ENCODE measurements around the gene BNC1.

Gene BNC1, protein sequence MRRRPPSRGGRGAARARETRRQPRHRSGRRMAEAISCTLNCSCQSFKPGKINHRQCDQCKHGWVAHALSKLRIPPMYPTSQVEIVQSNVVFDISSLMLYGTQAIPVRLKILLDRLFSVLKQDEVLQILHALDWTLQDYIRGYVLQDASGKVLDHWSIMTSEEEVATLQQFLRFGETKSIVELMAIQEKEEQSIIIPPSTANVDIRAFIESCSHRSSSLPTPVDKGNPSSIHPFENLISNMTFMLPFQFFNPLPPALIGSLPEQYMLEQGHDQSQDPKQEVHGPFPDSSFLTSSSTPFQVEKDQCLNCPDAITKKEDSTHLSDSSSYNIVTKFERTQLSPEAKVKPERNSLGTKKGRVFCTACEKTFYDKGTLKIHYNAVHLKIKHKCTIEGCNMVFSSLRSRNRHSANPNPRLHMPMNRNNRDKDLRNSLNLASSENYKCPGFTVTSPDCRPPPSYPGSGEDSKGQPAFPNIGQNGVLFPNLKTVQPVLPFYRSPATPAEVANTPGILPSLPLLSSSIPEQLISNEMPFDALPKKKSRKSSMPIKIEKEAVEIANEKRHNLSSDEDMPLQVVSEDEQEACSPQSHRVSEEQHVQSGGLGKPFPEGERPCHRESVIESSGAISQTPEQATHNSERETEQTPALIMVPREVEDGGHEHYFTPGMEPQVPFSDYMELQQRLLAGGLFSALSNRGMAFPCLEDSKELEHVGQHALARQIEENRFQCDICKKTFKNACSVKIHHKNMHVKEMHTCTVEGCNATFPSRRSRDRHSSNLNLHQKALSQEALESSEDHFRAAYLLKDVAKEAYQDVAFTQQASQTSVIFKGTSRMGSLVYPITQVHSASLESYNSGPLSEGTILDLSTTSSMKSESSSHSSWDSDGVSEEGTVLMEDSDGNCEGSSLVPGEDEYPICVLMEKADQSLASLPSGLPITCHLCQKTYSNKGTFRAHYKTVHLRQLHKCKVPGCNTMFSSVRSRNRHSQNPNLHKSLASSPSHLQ

DNA sequence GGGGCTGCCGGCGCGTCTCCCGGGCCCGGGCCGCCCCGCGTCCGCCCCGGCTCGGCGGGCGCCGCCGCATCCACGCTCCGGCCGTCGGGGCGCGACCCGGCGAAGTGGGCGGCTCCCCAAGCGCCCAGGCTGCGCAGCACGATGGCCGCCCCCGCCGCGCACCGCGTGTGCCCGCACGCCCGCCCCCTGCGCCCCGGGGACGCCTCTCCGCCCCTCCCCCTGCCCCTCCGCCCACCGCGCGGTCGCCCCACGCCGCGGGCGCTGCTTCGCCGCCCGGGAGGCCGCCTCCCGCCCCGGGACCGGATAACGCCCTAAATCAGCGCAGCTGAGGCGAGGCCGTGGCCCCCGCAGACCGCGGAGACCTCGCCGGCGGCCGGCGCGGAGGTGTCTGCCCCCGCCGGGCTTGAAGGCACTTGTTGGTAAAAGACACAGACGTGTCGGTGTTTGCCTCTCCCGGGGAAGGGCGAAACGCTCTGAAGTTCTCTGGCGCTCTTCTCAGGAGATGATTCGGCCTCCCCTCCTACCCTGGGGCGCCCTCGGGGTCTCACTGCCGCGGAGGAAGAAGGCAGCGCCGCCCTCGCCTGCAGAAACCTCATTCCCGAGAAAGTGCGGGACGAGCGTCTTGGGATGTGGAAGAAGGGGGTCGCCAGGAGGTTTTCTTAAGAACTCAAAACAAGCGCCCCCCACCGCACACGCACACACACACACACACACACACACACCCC is at the start of gene BNC1:
Gene BNC1 (minus strand): TSS at position 106 of the 725 bp plus-strand sequence. CDS start 36 bp downstream, at position 70.
- no peak for DNase-seq (ENCODE audit: low read depth in 2 of 2)

DNA sequence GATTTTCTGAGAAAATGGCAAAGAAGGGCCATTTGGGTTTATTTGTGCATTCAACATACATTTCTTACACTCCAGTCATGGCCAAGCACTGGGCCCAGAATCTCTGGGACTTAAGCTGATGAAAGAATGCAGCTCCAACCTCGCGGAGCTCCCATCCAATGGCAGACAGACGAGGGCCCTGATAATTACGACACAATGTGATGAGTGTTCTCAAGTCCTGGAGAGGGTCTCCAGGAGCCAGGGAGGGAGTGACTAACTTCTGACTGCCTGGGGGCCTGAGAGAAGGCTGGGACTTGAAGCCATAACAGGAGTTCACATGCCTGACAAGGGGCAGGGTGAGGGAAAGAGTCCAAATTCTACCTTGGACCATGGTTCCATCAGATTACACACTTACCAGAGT is 42.6 kb upstream of the BNC1 start:
- no peak for DNase-seq (ENCODE audit: low read depth in 2 of 2)

DNA sequence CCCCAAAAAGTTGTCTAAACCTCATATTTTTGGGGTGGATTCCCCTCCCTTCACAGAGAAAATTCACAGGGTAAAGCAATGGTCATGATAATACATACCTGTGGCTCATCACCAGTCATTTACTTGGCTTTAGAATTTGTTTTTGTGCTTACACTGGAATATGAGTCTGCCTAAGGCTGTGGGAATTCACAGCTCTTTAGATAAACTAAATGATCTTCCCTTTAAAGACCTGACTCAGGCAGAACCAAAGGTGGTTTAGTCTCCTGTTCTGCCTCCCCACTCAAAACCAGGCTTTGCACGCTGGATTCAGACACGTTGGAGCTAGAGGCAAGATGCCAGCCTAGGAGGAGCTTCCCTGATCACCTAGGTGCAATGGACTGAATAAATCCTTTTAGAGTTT is 40.3 kb upstream of the BNC1 start:
- no peak for DNase-seq (ENCODE audit: low read depth in 2 of 2)

DNA sequence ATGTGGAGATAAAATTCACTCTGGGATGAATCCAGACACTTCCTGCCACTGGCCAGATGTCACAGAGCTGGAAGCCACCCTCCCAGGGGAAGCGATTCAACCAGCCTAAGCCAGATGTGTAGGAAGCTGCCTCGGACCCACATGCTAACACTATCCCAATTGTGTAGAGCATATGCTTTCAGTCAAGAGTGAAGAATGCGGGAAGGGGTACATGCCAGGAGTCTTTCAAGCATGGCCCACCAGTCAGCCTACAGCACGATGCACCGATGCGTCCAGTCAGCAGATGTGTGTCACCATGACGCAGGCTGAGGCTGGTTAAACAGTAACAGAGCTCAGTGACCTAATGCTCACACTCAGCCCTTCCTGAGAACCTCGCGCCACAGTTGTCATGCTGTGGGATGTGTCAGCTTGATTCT is 38.8 kb upstream of the BNC1 start:
- DNase-seq (ENCODE audit: low read depth in 2 of 2), result no peak

DNA sequence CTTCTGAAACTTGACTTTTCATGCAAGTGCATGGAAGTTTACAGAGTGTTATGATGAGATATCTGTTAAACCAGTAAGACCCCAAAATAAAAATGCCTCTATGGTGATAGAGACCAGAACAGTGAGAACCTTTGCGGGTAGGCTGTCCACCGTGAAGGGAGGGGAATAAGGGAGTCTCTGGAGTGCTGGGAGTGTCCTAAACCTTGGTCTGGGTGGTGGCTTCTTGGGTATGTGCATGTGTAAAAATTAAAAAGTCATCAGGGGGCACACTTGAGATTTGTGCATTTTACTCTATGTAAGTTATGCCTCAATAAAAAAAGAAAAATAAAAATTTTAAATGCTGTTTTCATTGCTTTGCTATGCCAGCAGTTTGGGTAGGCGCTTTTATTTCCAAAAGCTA is 38.2 kb upstream of the BNC1 start:
- no peak for DNase-seq (ENCODE audit: low read depth in 2 of 2)

DNA sequence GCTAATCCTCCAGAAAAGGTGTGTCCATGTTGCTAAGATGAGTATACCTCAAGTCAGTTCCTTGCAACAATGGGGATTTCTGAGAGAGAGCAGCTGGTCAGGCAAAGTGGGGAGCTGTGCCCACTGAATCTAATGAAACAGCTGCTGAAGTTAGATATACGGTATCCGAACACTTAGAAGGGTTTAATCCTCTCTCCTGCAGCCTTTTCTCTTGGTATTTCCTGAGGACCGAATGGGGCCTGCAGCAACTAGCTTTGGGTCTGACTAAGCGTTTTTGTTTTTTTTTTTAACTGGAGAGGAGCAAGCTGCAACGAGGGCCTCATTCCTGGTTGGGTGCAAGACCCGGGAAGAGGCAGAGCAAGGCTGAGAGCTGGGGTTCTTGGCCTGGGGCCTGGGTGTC is 37.6 kb upstream of the BNC1 start:
- no peak for DNase-seq (ENCODE audit: low read depth in 2 of 2)

DNA sequence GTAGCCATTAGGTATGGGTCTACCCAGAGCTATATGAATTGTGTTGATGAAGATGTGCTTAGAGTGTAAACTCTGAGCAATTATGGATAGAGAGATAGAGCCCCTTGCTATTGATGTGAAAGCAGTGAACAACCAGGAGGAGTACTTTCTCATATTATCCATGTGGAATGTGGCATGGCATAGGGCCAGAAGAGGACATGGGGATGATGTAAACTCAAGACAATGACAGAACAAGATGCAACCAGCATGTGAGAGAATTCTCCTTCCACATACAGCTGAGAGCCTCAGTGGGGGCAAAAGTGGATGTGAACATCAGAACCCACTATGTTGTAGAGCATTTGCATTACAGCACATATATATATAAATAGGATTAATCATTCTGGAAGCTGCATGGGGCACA is 36.4 kb upstream of the BNC1 start:
- no peak for DNase-seq (ENCODE audit: low read depth in 2 of 2)

DNA sequence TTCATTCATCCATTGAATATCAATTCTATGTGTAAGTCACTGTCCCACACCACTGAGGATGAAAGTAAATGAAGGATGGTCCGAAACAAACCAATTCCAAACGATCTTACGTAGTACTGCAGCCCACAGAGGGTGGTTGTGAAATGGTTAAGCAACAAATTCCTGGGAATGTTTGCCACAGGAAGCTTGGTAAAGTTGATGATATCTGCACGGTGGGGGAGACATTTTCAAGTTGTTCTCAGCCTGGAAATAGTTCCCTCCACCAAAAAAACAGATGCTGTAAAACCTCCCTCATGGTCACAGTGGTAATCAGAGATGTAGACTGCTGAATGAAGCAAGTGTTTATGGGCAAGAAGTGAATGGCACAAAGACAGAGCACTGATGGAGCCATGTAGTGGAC is 35.9 kb upstream of the BNC1 start:
- DNase-seq (ENCODE audit: low read depth in 2 of 2), result no peak

DNA sequence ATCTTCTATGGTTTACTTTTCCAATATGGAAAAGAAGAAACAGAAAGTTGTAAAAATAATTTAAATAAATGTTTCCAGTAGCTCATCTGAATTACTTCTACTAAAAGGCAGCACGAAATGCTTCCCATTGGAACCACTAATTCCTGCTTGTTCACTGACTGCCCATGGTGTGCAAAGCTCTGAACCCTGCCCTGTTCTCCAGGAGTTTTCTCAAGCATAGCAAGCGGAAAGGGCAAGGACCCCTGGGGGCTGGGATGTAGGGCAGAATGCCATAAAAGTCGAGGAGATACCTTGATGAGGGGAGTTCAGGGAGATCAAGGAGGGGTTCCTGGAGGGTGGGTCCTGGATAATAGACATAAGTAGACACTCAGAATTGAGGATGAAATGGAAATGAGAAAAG is 35.3 kb upstream of the BNC1 start:
- no peak for DNase-seq (ENCODE audit: low read depth in 2 of 2)

DNA sequence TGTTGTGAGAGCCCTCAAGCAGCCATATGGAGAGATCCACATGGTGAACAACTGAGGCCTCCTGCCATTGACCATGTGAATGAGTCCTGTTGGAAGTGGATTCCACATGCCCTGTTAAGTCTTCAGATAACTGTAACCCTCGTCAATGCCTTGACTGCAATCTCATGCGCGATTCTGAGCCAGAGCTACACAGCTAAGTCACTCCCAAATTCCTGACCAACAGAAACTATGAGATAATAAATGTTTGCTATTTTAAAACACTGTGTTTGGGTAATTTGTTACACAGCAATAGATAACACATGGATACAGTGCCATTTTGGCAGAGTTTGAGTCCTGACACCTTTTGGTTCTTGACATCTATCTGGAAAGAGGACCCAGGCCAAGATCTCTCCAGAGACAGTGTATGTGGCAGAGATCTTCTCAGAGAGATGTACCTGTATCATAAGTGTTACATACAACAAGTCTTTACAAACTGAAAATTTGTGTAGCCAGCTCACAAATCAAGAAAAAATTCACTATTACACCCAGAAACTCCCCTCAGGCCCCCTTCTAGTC is 34.5 kb upstream of the BNC1 start:
- no peak for DNase-seq (ENCODE audit: low read depth in 2 of 2)

DNA sequence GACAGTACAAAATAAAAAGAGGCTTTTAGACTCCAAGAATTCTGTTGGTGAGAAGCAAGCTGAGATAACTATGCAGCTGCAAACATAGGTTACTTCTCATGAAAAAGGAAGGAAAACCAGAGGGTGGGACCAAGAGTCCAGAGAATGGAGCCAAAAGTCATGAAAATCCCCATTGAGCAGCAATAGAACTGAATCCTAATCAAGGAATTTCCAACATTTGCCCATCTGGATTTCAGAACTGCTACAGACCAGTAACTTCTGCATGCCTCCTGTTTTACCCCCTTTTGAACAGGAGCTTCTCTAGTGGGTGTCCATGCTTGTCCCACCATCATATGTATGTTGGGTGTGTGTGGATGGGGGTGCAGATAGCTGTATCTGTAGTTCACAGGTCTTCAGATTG is 33.6 kb upstream of the BNC1 start:
- DNase-seq (ENCODE audit: low read depth in 2 of 2), result no peak

DNA sequence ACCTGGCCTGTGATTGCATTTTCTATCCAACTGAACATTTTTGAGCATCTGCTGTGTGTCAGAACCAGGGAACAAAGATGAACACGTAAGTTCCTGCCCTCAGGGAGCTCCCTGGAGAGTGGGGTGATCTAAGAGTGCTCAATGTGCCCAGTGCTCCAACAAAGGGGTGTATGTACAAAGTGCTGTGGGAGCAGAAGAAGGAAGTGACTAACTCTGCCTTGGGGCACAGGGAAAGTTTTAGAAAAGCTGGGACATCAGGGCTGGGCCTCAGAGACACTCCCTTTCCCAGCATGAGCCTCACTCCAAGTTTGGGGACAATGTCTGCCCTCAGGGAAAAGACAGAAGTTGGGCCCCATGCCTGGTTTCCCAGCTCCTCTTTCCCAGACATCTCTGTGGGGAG is 27.6 kb upstream of the BNC1 start:
- no peak for DNase-seq (ENCODE audit: low read depth in 2 of 2)

DNA sequence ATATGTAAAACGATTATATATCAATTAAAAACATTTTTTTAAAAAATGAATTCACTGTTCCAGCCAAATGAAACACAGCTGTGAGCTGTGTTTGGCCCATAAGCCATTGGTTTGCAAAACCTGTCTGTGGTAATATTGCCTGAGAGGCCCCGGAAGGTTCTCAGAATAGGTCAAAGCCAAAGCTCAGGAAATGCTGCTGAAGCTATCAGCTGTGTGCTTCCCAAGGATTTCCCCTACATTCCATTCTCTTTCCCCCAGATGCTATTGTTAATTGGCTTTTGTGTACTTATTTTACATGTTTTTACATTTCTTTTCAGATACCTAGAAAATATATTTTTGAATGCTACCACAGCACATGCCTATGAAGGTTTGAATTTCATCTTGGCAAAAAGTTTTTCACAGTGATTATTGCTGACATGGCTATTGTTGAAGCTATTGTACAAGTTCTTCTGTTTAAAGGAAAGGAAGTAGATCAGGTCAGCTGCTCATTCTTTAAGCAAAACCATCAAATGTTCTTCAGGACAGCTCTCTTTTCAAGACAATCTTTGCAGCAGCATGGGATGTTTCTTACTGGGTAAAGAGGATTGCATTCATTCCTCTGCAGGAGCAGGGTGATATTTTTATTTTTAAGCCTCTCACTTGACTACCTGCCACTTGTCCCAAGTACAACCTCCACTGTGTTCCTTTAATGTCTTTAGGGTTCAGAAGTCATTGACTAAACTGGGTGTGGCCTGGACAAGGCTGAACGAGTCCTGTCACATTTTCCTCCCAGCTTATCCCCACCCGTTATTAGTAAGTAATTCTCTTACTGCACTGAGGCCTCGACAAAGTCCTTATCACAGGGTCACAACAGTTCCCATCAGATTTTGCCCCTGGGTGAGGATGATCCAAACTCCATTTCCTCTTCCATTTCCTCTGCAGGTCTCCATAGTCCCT is 26.3 kb upstream of the BNC1 start:
- no peak for DNase-seq (ENCODE audit: low read depth in 2 of 2)

DNA sequence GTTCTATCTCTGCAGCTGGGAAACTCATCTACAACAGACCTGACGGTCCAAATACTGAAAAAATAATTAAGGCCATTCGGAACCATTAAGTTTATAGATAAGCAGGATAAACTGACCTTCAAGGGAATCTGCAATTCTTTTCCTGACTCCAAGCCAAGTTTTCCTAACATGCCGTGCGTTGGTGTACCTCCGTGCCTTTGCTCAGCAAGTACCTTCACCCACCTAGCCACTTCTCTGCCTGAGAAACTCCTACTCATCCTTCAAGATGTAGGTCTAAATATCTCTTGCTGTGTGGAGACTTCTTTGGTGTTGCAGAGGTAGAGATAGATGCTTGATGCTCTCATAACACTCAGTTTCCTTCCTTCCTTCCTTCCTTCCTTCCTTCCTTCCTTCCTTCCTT is 24.2 kb upstream of the BNC1 start:
- DNase-seq (ENCODE audit: low read depth in 2 of 2), result no peak

DNA sequence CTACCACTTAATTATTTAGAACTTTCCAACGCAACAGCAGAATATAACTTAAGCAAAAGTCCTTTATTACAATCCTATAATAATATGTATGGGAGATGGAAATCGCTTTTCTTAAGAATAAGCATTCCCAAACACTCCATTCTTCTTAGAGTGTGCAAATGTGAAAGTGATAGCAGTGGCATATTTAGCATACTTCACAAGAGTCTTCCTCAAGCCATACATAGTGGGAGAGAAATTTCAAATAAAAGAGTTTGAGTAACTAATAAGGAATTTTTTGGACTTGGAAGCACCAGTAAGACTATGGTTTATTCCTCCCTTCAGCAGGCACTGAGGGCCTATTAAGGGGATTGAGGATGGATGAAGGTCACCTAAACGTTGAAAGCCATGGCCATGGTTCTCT is 22.1 kb upstream of the BNC1 start:
- no peak for DNase-seq (ENCODE audit: low read depth in 2 of 2)

DNA sequence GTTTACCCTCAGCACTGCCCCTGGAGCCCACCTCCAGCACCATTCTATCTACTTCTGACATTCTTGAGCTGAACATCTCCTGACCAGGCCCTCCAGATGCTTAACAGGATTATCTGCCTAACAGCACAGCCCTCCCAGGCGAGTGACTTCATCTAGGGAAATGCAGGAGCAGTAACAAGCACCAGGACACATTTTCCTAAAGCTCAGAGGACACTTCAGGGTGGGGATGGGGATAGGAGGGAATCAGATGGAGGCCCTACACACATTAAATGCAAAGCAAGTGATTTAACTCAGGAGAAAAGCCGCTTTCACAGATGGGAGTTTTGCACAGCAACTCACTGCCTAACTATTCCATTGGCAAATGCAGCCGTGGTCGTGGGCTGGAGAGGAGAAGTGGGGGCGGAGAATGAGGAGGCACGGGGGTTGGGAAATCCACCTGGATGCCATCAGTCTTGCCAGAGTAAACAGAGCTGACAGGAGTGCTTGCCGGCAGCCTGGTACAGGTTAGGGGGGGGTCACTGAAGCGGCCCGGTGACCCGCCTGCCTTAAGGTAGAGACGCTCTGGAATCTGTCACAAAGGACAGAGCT is 21.3 kb upstream of the BNC1 start:
- DNase-seq (ENCODE audit: low read depth in 2 of 2), result no peak

DNA sequence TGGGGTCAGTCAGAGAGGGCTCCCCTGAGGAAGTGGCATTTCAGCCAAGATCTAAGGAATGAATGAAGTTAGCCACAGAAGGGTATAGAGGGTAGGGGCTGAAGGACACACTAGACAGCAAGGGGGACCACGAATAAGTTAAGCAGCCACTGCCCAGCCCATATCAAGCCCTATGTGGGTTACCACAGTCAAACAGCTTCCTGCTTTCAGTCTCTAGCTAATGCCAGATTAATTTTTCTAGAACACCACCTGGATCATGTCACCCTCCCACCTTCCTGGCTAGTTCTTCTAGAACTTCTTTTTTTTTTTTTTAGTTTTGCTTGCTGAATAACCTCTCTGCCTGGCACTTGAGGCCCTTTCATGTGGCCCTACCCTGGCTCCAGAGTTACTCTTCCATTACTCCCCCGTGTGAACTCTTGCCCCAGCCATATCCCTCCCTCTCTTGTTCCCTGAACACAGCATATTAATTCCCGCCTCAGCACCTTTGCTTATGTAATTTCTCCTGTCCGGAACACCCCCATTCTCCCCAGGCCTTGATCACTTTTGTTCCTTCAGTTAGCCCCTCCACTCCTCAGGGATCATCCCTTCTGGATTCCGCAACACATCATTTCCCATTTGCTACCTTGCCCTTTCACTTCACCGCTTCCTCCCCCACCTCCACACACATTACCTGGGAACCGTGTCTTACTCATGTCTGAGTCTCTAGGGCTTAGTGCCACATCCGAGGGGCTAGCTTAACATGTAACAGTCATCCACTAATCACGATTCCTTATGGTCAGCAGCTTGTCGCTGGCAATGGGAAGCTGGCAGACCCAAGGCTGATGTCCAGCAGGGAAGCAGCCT is 20.6 kb upstream of the BNC1 start:
- DNase-seq (ENCODE audit: low read depth in 2 of 2), result no peak

DNA sequence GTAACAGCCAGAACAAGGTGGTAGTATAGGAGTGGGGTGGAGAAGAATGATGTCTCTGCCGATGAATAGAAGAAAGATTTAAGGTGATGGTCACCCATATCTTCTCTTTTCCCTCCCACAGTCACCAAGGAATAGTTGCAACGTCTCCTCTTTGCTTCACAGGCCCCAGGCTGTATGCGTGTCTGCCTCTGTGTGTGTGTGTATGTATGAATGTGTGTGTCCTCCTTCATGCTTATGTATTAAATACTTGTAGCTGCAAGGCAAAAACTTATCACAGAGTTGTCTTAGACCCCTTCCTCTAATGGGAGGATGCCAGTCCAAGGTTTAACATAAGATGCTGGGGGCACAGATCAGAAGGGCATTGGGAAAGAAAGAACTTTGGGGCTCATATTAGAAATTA is 19.1 kb upstream of the BNC1 start:
- DNase-seq (ENCODE audit: low read depth in 2 of 2), result no peak

DNA sequence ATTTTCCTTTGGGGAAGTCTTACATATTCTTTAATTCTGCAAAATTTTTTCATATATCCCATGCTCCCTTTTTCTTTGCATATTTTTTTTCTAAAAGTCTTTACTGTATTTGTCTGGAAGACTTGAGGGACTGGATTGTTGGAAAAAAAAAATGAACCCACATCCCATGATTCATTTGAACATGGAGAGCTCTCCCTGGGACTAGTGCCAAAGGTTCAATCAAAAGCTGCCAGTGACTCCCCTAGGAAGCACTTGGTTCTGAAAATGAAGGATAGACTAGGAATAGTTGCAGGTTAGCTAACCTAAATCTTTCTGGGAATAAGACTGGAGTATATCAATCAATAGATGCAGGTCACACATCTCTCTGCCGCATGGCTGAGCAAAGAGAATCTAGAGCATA is 16.4 kb upstream of the BNC1 start:
- no peak for DNase-seq (ENCODE audit: low read depth in 2 of 2)

All from stimulated activated CD4-positive, alpha-beta T cell treated with anti-CD3 and anti-CD28 coated beads, Interleukin-1b, Interleukin-23, amount 100 ng/mL, for 4 hours (primary cell).